NT2/D1 (cell line): ENCODE data around the gene HERPUD1.

Experiments used
- YY1 ChIP-seq: IDR thresholded peaks from 2 replicates; pipeline ENCODE4 v1.6.1; 2011; ENCODE audit not compliant: insufficient read length, insufficient read depth
- ZNF274 ChIP-seq: IDR thresholded peaks from 2 replicates; pipeline ENCODE4 v1.6.1; 2011; ENCODE audit warnings: mild to moderate bottlenecking, low read depth, low read length

GRCh38 chr16:56911771-56912571 lies 20.0 kb upstream of the HERPUD1 start:
- TF ChIP-seq YY1 (no peak), ZNF274 (no peak)
